HEK293T (cell line): Measurements from ENCODE around the gene MED8.

Experiments used
- CTCF ChIA-PET: fragments of 350-600 bp; formaldehyde crosslinking; extraction: SDS; loops from one replicate; lab custom pipeline; 2021; ENCODE audit warnings: antibody characterized with exemption, inconsistent platforms; lab: Yijun Ruan, JAX
- POLR2A ChIA-PET: fragments of 350-600 bp; formaldehyde crosslinking; extraction: SDS; loops from one replicate; lab custom pipeline; 2020; ENCODE audit warnings: antibody characterized with exemption, inconsistent platforms; lab: Yijun Ruan, JAX
- DNase-seq: peaks from one replicate; pipeline ENCODE4 v3.0.0; 2012; ENCODE audit warnings: mixed read lengths; ENCODE audit errors: extremely low spot score
- ARNT ChIP-seq: fragments of 450-650 bp; IDR thresholded peaks from 2 replicates; pipeline ENCODE4 v1.6.1; 2017; ENCODE audit warnings: mild to moderate bottlenecking
- BHLHE40 ChIP-seq: fragments of 450-650 bp; IDR thresholded peaks from 2 replicates; pipeline ENCODE4 v1.6.1; 2016; ENCODE audit warnings: mild to moderate bottlenecking, moderate library complexity, borderline replicate concordance
- CTBP1 ChIP-seq: fragments of 450-650 bp; IDR thresholded peaks from 2 replicates; pipeline ENCODE4 v1.6.1; 2016; ENCODE audit warnings: borderline replicate concordance
- ELF4 ChIP-seq: fragments of 450-650 bp; IDR thresholded peaks from 2 replicates; pipeline ENCODE4 v1.6.1; 2017; ENCODE audit warnings: antibody characterized with exemption
- FOXA1 ChIP-seq: fragments of 450-650 bp; IDR thresholded peaks from 2 replicates; pipeline ENCODE4 v1.6.1; 2016; ENCODE audit warnings: mild to moderate bottlenecking
- FOXK2 ChIP-seq: fragments of 450-650 bp; IDR thresholded peaks from 2 replicates; pipeline ENCODE4 v1.6.1; 2016; ENCODE audit warnings: mild to moderate bottlenecking
- FOXM1 ChIP-seq: fragments of 450-650 bp; IDR thresholded peaks from 2 replicates; pipeline ENCODE4 v1.6.1; 2017; ENCODE audit warnings: mild to moderate bottlenecking, borderline replicate concordance
- HDGF ChIP-seq: fragments of 450-650 bp; IDR thresholded peaks from 2 replicates; pipeline ENCODE4 v1.6.1; 2017; ENCODE audit warnings: antibody characterized with exemption, borderline replicate concordance
- L3MBTL2 ChIP-seq: fragments of 450-650 bp; conservative IDR thresholded peaks from 2 replicates; pipeline ENCODE4 v1.6.1; 2016; ENCODE audit warnings: mild to moderate bottlenecking
- LEF1 ChIP-seq: fragments of 450-650 bp; IDR thresholded peaks from 2 replicates; pipeline ENCODE4 v1.6.1; 2017; ENCODE audit warnings: mild to moderate bottlenecking, borderline replicate concordance
- NFRKB ChIP-seq: fragments of 450-650 bp; IDR thresholded peaks from 2 replicates; pipeline ENCODE4 v1.6.1; 2016; ENCODE audit warnings: mild to moderate bottlenecking, moderate library complexity
- SP1 ChIP-seq: fragments of 450-650 bp; IDR thresholded peaks from 2 replicates; pipeline ENCODE4 v1.6.1; 2017
- SUZ12 ChIP-seq: fragments of 450-650 bp; IDR thresholded peaks from 2 replicates; pipeline ENCODE4 v1.6.1; 2016; ENCODE audit warnings: mild to moderate bottlenecking
- TARDBP ChIP-seq: fragments of 450-650 bp; IDR thresholded peaks from 2 replicates; pipeline ENCODE4 v1.6.1; 2016
- ZNF384 ChIP-seq: fragments of 450-650 bp; IDR thresholded peaks from 2 replicates; pipeline ENCODE4 v1.6.1; 2016
- TF ChIP-seq, protein P1 (sequence below): fragments of 450-650 bp; IDR thresholded peaks from 2 replicates; pipeline ENCODE4 v1.6.1; 2016

The MED8 gene

DNA sequence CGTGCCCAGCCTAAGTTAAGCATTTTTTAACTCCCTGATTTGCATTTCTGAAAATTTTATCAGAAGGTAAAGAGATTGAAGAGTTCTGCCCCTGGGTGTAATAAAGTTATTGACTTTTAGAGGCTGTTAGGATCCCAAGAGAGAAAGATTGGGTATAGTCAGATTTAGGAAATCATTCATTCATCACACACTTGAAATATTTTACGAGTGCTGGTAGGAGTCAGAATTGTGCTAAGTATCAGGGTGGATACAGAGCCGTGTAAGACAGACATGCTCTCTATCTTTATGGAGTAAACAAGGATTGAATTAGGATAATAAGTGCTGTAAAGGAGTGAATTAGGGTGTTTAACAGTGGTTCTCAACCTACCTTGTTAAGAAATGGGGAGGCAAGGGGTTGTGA is 3.1 kb upstream of the MED8 start:
- CTCF ChIA-PET: no interaction called here
- POLR2A ChIA-PET: no interaction called here
- TF ChIP-seq SP1 (no peak), TARDBP (no peak), ARNT (no peak), FOXK2 (no peak), FOXM1 (no peak), ZNF384 (no peak), LEF1 (no peak), NFRKB (no peak), BHLHE40 (no peak), ELF4 (no peak), HDGF (no peak), FOXA1 (no peak), SUZ12 (no peak), CTBP1 (no peak), L3MBTL2 (no peak)
- TF ChIP-seq, protein P1, sequence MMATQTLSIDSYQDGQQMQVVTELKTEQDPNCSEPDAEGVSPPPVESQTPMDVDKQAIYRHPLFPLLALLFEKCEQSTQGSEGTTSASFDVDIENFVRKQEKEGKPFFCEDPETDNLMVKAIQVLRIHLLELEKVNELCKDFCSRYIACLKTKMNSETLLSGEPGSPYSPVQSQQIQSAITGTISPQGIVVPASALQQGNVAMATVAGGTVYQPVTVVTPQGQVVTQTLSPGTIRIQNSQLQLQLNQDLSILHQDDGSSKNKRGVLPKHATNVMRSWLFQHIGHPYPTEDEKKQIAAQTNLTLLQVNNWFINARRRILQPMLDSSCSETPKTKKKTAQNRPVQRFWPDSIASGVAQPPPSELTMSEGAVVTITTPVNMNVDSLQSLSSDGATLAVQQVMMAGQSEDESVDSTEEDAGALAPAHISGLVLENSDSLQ: no peak
- no peak for DNase-seq

DNA sequence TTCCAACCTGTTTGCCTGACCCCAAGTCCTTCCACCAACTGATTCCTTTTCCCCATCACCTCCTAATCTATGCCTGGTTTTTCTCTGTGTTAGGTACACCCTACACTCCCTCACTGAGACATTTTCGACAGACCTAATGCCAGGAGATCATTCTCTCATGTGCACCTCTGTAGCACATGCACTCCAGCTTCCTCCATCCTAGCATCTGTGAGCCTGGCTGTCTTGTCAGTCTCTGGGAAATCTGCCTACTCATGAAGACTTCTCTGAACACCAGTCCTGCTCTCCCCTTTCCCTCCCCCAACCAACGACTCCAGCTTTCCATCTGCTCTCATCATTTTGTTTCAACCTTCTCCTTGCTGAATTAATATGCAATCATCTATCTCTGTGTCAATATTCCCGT is 987 bp downstream of the MED8 start:
- POLR2A ChIA-PET: interaction anchor here (0.7 to 4.2 kb wide), 7 partner anchors 9 to 151 kb away, joined by 3 to 25 read pairs (median 3); partner anchors contain the start of gene CDC20
- no peak for TF ChIP-seq FOXA1
- no peak for TF ChIP-seq BHLHE40
- TF ChIP-seq FOXM1: no peak
- no peak for TF ChIP-seq CTBP1
- TF ChIP-seq TARDBP: no peak
- no peak for TF ChIP-seq SUZ12
- no peak for TF ChIP-seq ELF4
- TF ChIP-seq LEF1: no peak
- no peak for TF ChIP-seq HDGF
- no peak for TF ChIP-seq ARNT
- TF ChIP-seq NFRKB: no peak
- no peak for TF ChIP-seq L3MBTL2
- TF ChIP-seq ZNF384: no peak
- no peak for DNase-seq
- CTCF ChIA-PET: interaction anchor here (0.8 kb wide), 1 partner anchor 13 kb away, joined by 3 read pairs; no protein-coding TSS in a partner anchor

DNA sequence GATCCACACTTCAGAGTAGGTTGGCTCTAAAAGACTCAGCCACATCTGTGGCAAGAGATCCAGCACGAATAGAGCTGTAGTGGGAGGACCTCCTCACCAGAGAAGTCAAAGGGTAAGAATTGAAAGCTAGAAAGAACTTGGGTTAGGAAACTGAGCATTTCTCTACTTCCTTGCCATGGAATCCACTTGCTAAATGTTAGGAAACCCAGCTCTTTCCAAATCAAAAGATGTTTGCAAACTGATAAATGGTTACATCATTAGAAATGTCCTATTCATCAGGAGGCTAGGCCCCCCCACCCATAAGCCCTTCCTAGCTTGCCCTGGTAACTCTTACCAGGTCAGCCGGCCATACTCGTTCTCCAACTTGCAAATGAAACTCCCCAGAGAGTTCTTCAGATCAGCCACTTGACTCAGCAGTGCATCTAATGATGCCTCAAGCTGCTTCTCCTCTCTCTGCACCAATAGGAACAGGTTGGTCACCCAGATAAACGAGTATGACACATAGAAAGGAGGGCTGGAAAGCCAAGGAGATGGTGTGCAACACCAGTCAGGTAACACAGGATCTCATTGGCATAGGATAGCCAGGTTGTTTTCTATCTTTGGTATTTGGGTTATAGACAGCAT is 1.5 kb downstream of the MED8 start:
- no peak for TF ChIP-seq BHLHE40
- TF ChIP-seq, protein P1: no peak
- no peak for TF ChIP-seq ARNT
- TF ChIP-seq FOXK2: no peak
- no peak for TF ChIP-seq TARDBP
- TF ChIP-seq L3MBTL2: no peak
- no peak for TF ChIP-seq NFRKB
- no peak for TF ChIP-seq HDGF
- no peak for TF ChIP-seq LEF1
- TF ChIP-seq FOXM1: no peak
- TF ChIP-seq ELF4: no peak
- no peak for TF ChIP-seq SP1
- no peak for TF ChIP-seq ZNF384
- no peak for TF ChIP-seq FOXA1
- no peak for TF ChIP-seq SUZ12
- no peak for TF ChIP-seq CTBP1
- no peak for DNase-seq
- ChIA-PET CTCF (no interaction called here), POLR2A (interaction anchor here (0.7 to 4.2 kb wide), 4 partner anchors 9 to 150 kb away, joined by 3 to 25 read pairs (median 3); partner anchors contain the start of gene CDC20)

DNA sequence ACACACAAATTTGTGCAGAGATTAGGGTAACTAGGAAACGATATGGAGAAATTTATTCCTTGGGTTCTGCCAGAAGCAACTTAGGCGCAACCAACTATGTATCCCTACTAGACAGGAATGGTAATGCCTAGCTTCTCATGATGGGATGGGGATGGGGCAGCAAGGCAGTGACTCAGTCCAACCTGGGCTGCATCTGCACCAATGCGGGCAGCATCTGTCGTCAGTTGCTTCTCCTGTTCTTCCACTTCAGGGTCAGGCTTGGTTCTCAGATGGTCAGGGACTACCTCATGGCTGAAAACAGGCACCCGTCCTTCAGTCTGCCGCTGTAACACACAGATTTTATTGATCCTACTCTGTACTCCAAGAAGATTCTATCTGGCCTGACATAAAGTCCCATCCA is 2.9 kb downstream of the MED8 start:
- DNase-seq: no peak
- TF ChIP-seq FOXK2 (no peak), TARDBP (no peak), SUZ12 (no peak), ELF4 (no peak), FOXA1 (no peak), L3MBTL2 (no peak), HDGF (no peak), FOXM1 (no peak), ZNF384 (no peak), NFRKB (no peak), ARNT (no peak), BHLHE40 (no peak)
- TF ChIP-seq, protein P1: no peak
- CTCF ChIA-PET: no interaction called here
- POLR2A ChIA-PET: no interaction called here

DNA sequence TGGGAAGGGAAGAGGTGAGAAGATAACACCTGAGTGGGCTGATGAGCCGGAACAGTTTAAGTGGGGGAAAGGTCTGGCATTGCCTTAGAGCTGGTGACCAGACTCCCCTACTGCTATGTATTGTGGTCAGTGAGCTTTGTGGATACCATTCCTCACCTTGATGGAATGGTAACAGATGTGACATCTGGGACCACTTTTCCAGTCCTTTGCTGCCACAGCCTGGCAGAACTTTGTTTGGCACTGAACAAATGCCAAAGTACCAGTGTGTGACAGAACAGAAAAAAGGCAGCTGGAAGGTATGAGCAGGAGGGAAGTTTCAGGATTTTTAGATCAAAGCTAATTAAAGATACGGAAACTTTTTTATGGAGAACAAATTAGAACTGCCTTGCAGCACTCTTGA is 6.2 kb downstream of the MED8 start:
- CTCF ChIA-PET: interaction anchor here (0.6 kb wide), 1 partner anchor 480 kb away, joined by 3 read pairs; no protein-coding TSS in a partner anchor
- TF ChIP-seq NFRKB (no peak), ELF4 (no peak), SUZ12 (no peak)
- TF ChIP-seq, protein P1: no peak
- POLR2A ChIA-PET: interaction anchor here (2.8 kb wide), 1 partner anchor 25 kb away, joined by 12 read pairs; the partner anchor contains the start of gene CDC20
- no peak for DNase-seq
